Keratinocyte (primary cell): ENCODE measurements around the gene VPS26C. TPM values are rescaled to one million over a fixed set of nuclear protein-coding genes. Genes with fewer than 3 reads are reported as not detected.

Experiments used
- DNase-seq: peaks from one replicate; pipeline ENCODE4 v3.0.0-alpha.2; 2011; ENCODE audit warnings: low read depth, missing footprints, low spot score
- FAIRE-seq: peaks from 2 replicates; lab custom pipeline; 2011; peaks lifted over from hg19 to GRCh38; lab: Jason Lieb, UNC
- H2AFZ ChIP-seq: 2 replicates; pipeline ENCODE4 v1.6.0; 2012; ENCODE audit warnings: low read length, control low read depth, inconsistent platforms; ENCODE audit not compliant: control insufficient read depth
- H3K27ac ChIP-seq: 2 replicates; pipeline ENCODE4 v1.5.1; 2011; ENCODE audit warnings: low read length; ENCODE audit not compliant: control insufficient read depth, insufficient read depth
- H3K27me3 ChIP-seq: 3 replicates; pipeline ENCODE4 v1.6.0; 2011; ENCODE audit warnings: low read length; ENCODE audit not compliant: control insufficient read depth, insufficient read depth; ENCODE audit errors: extremely low read depth
- H3K36me3 ChIP-seq, 2 experiments: 2 replicates in 1 of 2; 3 replicates in 1 of 2; pipeline ENCODE4 v1.5.1; 2011; ENCODE audit warnings: low read length in 2 of 2, mild to moderate bottlenecking in 1 of 2; ENCODE audit not compliant: control insufficient read depth in 2 of 2, insufficient read depth in 2 of 2; ENCODE audit errors: extremely low read depth in 1 of 2
- H3K4me1 ChIP-seq: 3 replicates; pipeline ENCODE4 v1.5.1; 2011; ENCODE audit warnings: low read length; ENCODE audit not compliant: control insufficient read depth, insufficient read depth; ENCODE audit errors: extremely low read depth
- H3K4me2 ChIP-seq: 3 replicates; pipeline ENCODE4 v1.6.0; 2011; ENCODE audit warnings: low read depth, low read length; ENCODE audit not compliant: control insufficient read depth, insufficient read depth; ENCODE audit errors: extremely low read depth
- H3K4me3 ChIP-seq, 3 experiments: fragments of 200-600 bp in 1 of 3; sonication (generic) in 1 of 3; 2 replicates in 2 of 3; 3 replicates in 1 of 3; pipeline ENCODE4 v1.5.1; 2011 to 2016; ENCODE audit warnings: low read length in 3 of 3, mild to moderate bottlenecking in 3 of 3, control low read depth in 2 of 3, inconsistent platforms in 1 of 3, low read depth in 1 of 3, mixed read lengths in 1 of 3, mixed run types in 1 of 3, moderate library complexity in 1 of 3; ENCODE audit not compliant: control insufficient read depth in 2 of 3, insufficient read depth in 2 of 3; ENCODE audit errors: extremely low read depth in 1 of 3
- H3K79me2 ChIP-seq: 2 replicates; pipeline ENCODE4 v1.6.0; 2012; ENCODE audit warnings: low read length; ENCODE audit not compliant: control insufficient read depth, insufficient read depth
- H3K9ac ChIP-seq: 3 replicates; pipeline ENCODE4 v1.6.0; 2011; ENCODE audit warnings: low read length; ENCODE audit not compliant: control insufficient read depth, insufficient read depth; ENCODE audit errors: extremely low read depth
- H3K9me1 ChIP-seq: 3 replicates; pipeline ENCODE4 v1.6.0; 2011; ENCODE audit warnings: low read length; ENCODE audit not compliant: control insufficient read depth, insufficient read depth; ENCODE audit errors: extremely low read depth
- H3K9me3 ChIP-seq: 2 replicates; pipeline ENCODE4 v1.5.1; 2012; ENCODE audit warnings: low read depth, low read length; ENCODE audit not compliant: control insufficient read depth
- H4K20me1 ChIP-seq: 3 replicates; pipeline ENCODE4 v1.6.0; 2011; ENCODE audit warnings: low read length; ENCODE audit not compliant: control insufficient read depth, insufficient read depth; ENCODE audit errors: extremely low read depth
- CTCF ChIP-seq, 3 experiments: IDR thresholded peaks in 1 of 3; conservative IDR thresholded peaks in 1 of 3; optimal IDR thresholded peaks in 1 of 3; 2 replicates in 2 of 3; 3 replicates in 1 of 3; pipeline versions ENCODE3 to v1.5.1; 2011; ENCODE audit warnings: low read length in 3 of 3, mild to moderate bottlenecking in 3 of 3, moderate library complexity in 2 of 3, control low read depth in 1 of 3, inconsistent platforms in 1 of 3; ENCODE audit not compliant: insufficient read depth in 2 of 3; ENCODE audit errors: extremely low read depth in 1 of 3
- EZH2 ChIP-seq: IDR thresholded peaks from one replicate; pipeline ENCODE4 v1.6.1; 2012; ENCODE audit warnings: inconsistent platforms, mild to moderate bottlenecking, low read length, moderate library complexity
- dilution Hi-C: fragments of 300-500 bp; cut with MboI; formaldehyde crosslinking; loops from one replicate; pipeline ENCODE4 v1.7.0; 2020; ENCODE audit warnings: low sequenced_read_pairs; ENCODE audit not compliant: extremely low pct_ligation_motif_present
- polyA plus RNA-seq, 5 experiments: library from polyadenylated mRNA; depleted of rRNA in 3 of 5; stranded (reverse) in 3 of 5; stranded (forward) in 1 of 5; unstranded in 1 of 5; fragments of >200 nt; gene quantifications; 1 replicate in 1 of 5; 2 replicates in 3 of 5; 3 replicates in 1 of 5; pipeline versions ENCODE4 v1.2.1 to v1.2.3, GENCODE V29; 2011 to 2012; ENCODE audit warnings: missing spikeins in 2 of 5, low read depth in 1 of 5, low replicate concordance in 1 of 5

The VPS26C gene
- polyA plus RNA-seq, 1 donor (not counting 4 experiments of a cell fraction or from before 2014, with no cell fraction given) = 41.3 TPM

GRCh38 chr21:37226041-37226920 is 40.9 kb downstream of the VPS26C start:
- Histone ChIP-seq H3K4me3 (no peak overlapping the region), H3K4me2 (no peak overlapping the region), H3K4me1 (peaks cover 3% of the 10 kb centered on the region), H4K20me1 (no peaks in the 10 kb centered on the region), H3K36me3 (peaks cover 24 to 33% of the 10 kb centered on the region in 2 experiments), H3K79me2 (no peaks in the 10 kb centered on the region), H3K27me3 (no peaks in the 10 kb centered on the region), H3K9ac (no peak overlapping the region), H3K9me3 (no peaks in the 10 kb centered on the region), H3K27ac (no peak overlapping the region), H2AFZ (no peak overlapping the region), H3K9me1 (no peaks in the 10 kb centered on the region)
- DNase-seq = no peak
- FAIRE-seq = no peak
- dilution Hi-C loops = no loop called here
- no peak for TF ChIP-seq EZH2
- TF ChIP-seq CTCF (optimal IDR thresholded peaks at IDR 0.05 in 1 of 3, IDR thresholded peaks at IDR 0.05 in 1 of 3, conservative IDR thresholded peaks at IDR 0.05 in 1 of 3; ENCODE audit: extremely low read depth in 1 of 3, insufficient read depth in 2 of 3, low read length in 3 of 3) = no peak

DNA sequence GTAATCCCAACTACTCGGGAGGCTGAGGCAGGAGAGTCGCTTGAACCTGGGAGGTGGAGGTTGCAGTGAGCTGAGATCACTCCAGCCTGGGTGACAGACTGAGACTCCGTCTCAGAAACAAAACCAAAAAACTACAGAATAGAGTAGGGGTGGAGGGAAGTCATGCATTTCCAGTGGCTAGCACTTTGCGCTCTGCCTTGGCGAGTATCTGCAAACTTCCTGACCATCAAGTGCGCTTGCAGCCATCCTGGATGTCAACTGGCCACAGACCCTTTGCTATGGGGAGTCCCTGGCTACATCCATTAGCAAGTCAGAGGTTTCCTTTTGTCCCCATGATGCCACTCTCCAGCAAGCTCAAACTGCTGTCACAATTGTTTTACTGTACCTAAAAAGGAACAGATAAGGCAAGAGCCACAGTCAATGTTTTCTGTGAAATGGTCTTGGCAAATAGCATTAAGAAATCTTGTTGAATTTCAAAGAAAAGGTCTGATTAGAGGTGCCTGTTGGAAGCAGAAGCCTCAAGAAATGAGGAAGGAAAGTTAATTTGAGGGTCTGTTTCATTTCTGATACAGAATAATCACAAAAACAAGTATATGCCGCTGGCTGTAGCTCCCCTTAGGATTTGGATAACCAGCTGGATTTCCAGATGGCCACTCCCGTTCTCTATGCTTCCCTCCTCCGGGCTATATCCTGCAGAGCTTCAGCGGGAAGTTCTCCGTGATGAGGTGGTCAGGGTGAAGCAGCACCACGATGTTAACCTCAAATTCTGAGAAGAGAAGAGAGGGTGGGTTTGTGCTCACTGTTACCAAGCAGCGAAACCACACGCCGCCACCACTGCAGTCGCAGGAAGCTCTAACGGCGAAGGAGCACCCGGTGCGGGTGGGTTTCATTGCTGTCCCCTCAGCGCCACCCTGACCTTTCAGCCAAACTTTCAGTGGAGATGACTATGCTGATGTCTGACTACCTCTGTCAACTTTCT is 42.0 kb downstream of the VPS26C start:
- Histone ChIP-seq H3K79me2 (no peaks in the 10 kb centered on the region), H2AFZ (no peak overlapping the region), H4K20me1 (no peaks in the 10 kb centered on the region), H3K4me1 (peaks cover 11% of the 10 kb centered on the region), H3K4me2 (no peak overlapping the region), H3K9me3 (no peaks in the 10 kb centered on the region), H3K27ac (no peak overlapping the region), H3K4me3 (no peak overlapping the region), H3K9me1 (no peaks in the 10 kb centered on the region), H3K9ac (no peak overlapping the region), H3K27me3 (no peaks in the 10 kb centered on the region), H3K36me3 (peaks cover 18 to 27% of the 10 kb centered on the region in 2 experiments)
- FAIRE-seq = no peak
- DNase-seq = no peak
- dilution Hi-C loops = no loop called here
- no peak for TF ChIP-seq CTCF (optimal IDR thresholded peaks at IDR 0.05 in 1 of 3, IDR thresholded peaks at IDR 0.05 in 1 of 3, conservative IDR thresholded peaks at IDR 0.05 in 1 of 3; ENCODE audit: extremely low read depth in 1 of 3, insufficient read depth in 2 of 3, low read length in 3 of 3)
- TF ChIP-seq EZH2 = no peak
